Liver (tissue), 3 donors: ENCODE data around the gene RNF225.

ENCODE experiments used
- FOXA1 ChIP-seq: IDR thresholded peaks from 2 replicates; pipeline ENCODE4 v1.6.1; 2016; ENCODE audit warnings: antibody characterized with exemption
- GABPA ChIP-seq, 2 donors: IDR thresholded peaks in 1 of 2; conservative IDR thresholded peaks in 1 of 2; 2 replicates each; pipeline ENCODE4 v1.6.1; 2016; ENCODE audit warnings: antibody characterized with exemption in 2 of 2, mild to moderate bottlenecking in 1 of 2, moderate library complexity in 1 of 2
- JUND ChIP-seq, 2 donors: IDR thresholded peaks; 2 replicates each; pipeline ENCODE4 v1.6.1; 2016; ENCODE audit warnings: antibody characterized with exemption in 2 of 2
- RAD21 ChIP-seq, 2 donors: IDR thresholded peaks; 2 replicates each; pipeline ENCODE4 v1.6.1; 2016; ENCODE audit warnings: antibody characterized with exemption in 2 of 2, mild to moderate bottlenecking in 2 of 2
- TAF1 ChIP-seq: conservative IDR thresholded peaks from 2 replicates; pipeline ENCODE4 v1.6.1; 2016; ENCODE audit warnings: antibody characterized with exemption, mild to moderate bottlenecking
- YY1 ChIP-seq: IDR thresholded peaks from 2 replicates; pipeline ENCODE4 v1.6.1; 2016; ENCODE audit warnings: antibody characterized with exemption, mild to moderate bottlenecking
- TF ChIP-seq, protein P1 (sequence below): fragments of 150-350 bp; IDR thresholded peaks from 2 replicates; pipeline ENCODE4 v1.5.1; 2017; ENCODE audit warnings: improper control_type of control experiment, low read depth, low read length; ENCODE audit not compliant: missing input control
- TF ChIP-seq, protein P2 (sequence below): IDR thresholded peaks from 2 replicates; pipeline ENCODE4 v1.6.1; 2016; ENCODE audit warnings: antibody characterized with exemption
- donor health status: healthy.
- donor health status: healthy.

DNA sequence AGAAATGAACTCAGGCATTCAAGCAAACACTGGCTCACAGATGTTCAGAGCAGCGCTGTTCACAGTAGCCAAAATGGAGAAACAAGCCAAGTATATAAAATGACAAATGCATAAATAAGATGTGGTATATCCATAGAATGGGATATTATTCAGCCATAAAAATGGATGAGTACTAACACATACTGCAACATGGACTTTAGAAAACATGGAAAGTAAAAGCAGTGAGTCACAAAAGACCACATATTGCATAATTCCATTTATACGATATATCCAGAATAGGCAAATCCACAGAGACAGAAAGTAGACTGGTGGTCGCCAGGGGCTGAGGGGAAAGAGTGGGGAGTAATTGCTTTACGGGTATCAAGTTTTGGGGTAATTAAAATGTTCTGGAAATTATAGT, 21.3 kb upstream of the RNF225 start:
- TF ChIP-seq, protein P1, sequence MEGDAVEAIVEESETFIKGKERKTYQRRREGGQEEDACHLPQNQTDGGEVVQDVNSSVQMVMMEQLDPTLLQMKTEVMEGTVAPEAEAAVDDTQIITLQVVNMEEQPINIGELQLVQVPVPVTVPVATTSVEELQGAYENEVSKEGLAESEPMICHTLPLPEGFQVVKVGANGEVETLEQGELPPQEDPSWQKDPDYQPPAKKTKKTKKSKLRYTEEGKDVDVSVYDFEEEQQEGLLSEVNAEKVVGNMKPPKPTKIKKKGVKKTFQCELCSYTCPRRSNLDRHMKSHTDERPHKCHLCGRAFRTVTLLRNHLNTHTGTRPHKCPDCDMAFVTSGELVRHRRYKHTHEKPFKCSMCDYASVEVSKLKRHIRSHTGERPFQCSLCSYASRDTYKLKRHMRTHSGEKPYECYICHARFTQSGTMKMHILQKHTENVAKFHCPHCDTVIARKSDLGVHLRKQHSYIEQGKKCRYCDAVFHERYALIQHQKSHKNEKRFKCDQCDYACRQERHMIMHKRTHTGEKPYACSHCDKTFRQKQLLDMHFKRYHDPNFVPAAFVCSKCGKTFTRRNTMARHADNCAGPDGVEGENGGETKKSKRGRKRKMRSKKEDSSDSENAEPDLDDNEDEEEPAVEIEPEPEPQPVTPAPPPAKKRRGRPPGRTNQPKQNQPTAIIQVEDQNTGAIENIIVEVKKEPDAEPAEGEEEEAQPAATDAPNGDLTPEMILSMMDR = no peak
- no peak for TF ChIP-seq JUND (IDR thresholded peaks at IDR 0.05)
- no peak for TF ChIP-seq GABPA (IDR thresholded peaks at IDR 0.05 in 1 of 2, conservative IDR thresholded peaks at IDR 0.05 in 1 of 2)
- no peak for TF ChIP-seq YY1
- TF ChIP-seq, protein P2, sequence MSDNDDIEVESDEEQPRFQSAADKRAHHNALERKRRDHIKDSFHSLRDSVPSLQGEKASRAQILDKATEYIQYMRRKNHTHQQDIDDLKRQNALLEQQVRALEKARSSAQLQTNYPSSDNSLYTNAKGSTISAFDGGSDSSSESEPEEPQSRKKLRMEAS = no peak
- no peak for TF ChIP-seq RAD21 (IDR thresholded peaks at IDR 0.05)
- no peak for TF ChIP-seq TAF1
- no peak for TF ChIP-seq FOXA1
